T-helper 2 cell treated with Interferon-gamma antibody and Interleukin-4, amounts not matched to agents 5 μg/mL and 100 μg/mL, for 36 hours (primary cell): ENCODE results near the gene TPTE2.
"Not testable (repeated sequence)": the region's sequence is repeated elsewhere in the genome, so short reads cannot be mapped to it uniquely, and the experiment has no call there.

Experiments used
- DNase-seq: peaks from one replicate; pipeline ENCODE4 v3.0.0; 2021; ENCODE audit warnings: low spot score
- H3K27ac Mint-ChIP-seq: one replicate; pipeline ENCODE4 v1.8.0; 2021; ENCODE audit warnings: mild to moderate bottlenecking, mixed read lengths
- H3K27me3 Mint-ChIP-seq: one replicate; pipeline ENCODE4 v1.8.0; 2021; ENCODE audit warnings: low read depth, mixed read lengths
- H3K36me3 Mint-ChIP-seq: one replicate; pipeline ENCODE4 v1.8.0; 2021; ENCODE audit warnings: low read depth, mixed read lengths
- H3K4me1 Mint-ChIP-seq: one replicate; pipeline ENCODE4 v1.8.0; 2021; ENCODE audit warnings: low read depth, mixed read lengths
- H3K4me3 Mint-ChIP-seq: one replicate; pipeline ENCODE4 v1.8.0; 2022; ENCODE audit warnings: mild to moderate bottlenecking, moderate library complexity, mixed read lengths
- H3K9me3 Mint-ChIP-seq: one replicate; pipeline ENCODE4 v1.8.0; 2021; ENCODE audit warnings: mixed read lengths

Gene TPTE2

DNA sequence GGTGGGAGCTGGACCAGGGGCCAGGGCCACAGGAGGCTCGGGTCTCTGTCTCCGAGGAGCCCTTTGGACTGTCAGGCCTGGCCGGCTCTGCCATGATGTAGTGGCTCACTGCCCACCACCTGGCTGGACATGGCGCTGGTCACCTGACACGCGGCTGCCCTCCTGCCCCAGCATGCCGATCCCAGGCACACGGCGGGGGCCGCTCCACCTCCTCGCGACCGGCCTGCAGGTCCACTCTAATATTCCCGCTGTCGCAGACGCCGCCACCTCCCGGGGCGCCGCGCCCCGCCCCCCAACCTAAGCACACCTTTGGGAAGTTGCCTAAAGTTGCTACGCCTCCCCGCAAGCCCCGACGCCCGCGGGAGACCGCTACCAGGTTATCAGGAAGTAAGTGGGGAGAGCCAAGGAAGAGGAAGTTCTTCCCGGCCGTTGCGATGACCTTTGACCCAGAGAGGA, at the start of gene TPTE2:
TSS of gene TPTE2 (minus strand) at position 406 of the 456 bp plus-strand sequence. CDS start 58,298 bp downstream, outside the sequence.
- not testable (repeated sequence) for H3K27me3 Mint-ChIP-seq, DNase-seq, H3K9me3 Mint-ChIP-seq, H3K4me1 Mint-ChIP-seq, H3K27ac Mint-ChIP-seq, H3K4me3 Mint-ChIP-seq, H3K36me3 Mint-ChIP-seq

- Mint-ChIP-seq H3K27me3 (peaks cover 15% of the 10 kb centered on the region), H3K9me3 (peaks cover 9% of the 10 kb centered on the region), H3K4me3 (no peak overlapping the region), H3K4me1 (no peaks in the 10 kb centered on the region), H3K27ac (no peak overlapping the region), H3K36me3 (no peaks in the 10 kb centered on the region)
- no peak for DNase-seq
Observed at GRCh38 chr13:19607523-19608078, 46.3 kb upstream of the TPTE2 start.

DNA sequence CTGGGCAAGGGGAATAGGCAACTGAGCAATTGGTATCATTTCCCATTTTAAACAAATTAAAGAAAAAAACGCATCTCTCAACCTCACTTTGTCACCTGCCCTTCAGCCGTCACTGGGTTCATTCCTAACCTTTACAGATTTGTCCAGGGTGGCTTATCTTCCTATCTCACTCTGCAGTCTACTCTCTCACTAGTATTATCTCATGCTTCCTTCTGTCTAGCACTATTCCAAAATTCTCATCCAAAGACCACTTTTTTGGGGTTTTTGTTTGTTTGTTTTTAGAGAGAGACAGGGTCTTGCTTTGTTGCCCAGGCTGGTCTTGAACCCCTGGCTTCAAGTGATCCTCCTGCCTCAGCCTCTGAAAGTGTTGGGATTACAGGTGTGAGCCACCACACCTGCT, 45.4 kb upstream of the TPTE2 start:
- Mint-ChIP-seq H3K4me3 (no peak overlapping the region), H3K27me3 (peaks cover 16% of the 10 kb centered on the region), H3K9me3 (peaks cover 9% of the 10 kb centered on the region), H3K27ac (no peak overlapping the region), H3K4me1 (no peaks in the 10 kb centered on the region), H3K36me3 (no peaks in the 10 kb centered on the region)
- DNase-seq: no peak

DNA sequence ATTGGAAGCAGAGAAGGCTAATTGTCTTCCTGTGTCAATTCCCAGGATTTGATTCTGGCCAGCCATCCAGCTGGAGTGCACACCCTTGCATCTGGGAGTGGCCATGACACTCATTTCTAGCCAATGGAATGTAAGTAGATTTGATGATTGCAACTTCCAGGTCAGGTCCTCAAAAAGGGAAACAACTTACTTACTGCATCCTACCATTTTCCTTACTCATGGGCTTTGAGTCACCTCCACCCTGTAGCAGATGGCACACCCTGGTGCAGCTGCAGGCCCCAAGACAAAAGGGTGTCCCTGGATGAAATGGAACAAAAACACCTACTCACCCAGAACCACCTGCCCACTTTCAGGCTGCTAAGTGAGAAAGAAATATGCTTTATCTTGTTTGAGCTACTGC, 44.8 kb upstream of the TPTE2 start:
- no peak overlapping the region for H3K4me3 Mint-ChIP-seq
- peaks cover 9% of the 10 kb centered on the region for H3K9me3 Mint-ChIP-seq
- peaks cover 18% of the 10 kb centered on the region for H3K27me3 Mint-ChIP-seq
- H3K36me3 Mint-ChIP-seq: no peaks in the 10 kb centered on the region
- no peaks in the 10 kb centered on the region for H3K4me1 Mint-ChIP-seq
- DNase-seq: no peak
- H3K27ac Mint-ChIP-seq: no peak overlapping the region

GRCh38 chr13:19605161-19605955, 44.0 kb upstream of the TPTE2 start:
- H3K4me1 Mint-ChIP-seq: no peaks in the 10 kb centered on the region
- H3K36me3 Mint-ChIP-seq: no peaks in the 10 kb centered on the region
- H3K4me3 Mint-ChIP-seq: no peak overlapping the region
- H3K27me3 Mint-ChIP-seq: peaks cover 23% of the 10 kb centered on the region
- DNase-seq: no peak
- H3K9me3 Mint-ChIP-seq: peaks cover 9% of the 10 kb centered on the region
- no peak overlapping the region for H3K27ac Mint-ChIP-seq

DNA sequence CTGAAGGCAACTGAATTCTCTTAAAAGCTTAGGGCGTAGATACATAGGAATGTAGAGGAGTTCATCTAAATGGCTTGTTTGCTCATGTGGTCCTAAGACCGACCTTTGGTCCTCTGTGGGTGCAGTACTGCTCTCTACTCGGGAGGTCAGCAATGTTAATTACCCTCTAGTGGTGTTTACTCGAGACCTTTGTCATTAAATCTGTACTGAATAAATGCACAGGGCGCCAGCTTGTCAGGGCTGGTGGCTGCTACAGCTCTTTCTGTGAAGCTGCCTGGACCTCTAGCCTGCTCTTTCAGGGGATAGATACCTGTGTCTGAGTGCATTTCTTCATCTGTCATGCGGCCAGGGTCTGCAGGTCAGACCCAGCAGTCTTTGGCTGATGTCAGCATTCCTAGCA, 43.0 kb upstream of the TPTE2 start:
- Mint-ChIP-seq H3K4me1 (no peaks in the 10 kb centered on the region), H3K36me3 (no peaks in the 10 kb centered on the region), H3K9me3 (peaks cover 9% of the 10 kb centered on the region), H3K27ac (no peak overlapping the region), H3K27me3 (peaks cover 29% of the 10 kb centered on the region), H3K4me3 (no peak overlapping the region)
- DNase-seq: no peak

DNA sequence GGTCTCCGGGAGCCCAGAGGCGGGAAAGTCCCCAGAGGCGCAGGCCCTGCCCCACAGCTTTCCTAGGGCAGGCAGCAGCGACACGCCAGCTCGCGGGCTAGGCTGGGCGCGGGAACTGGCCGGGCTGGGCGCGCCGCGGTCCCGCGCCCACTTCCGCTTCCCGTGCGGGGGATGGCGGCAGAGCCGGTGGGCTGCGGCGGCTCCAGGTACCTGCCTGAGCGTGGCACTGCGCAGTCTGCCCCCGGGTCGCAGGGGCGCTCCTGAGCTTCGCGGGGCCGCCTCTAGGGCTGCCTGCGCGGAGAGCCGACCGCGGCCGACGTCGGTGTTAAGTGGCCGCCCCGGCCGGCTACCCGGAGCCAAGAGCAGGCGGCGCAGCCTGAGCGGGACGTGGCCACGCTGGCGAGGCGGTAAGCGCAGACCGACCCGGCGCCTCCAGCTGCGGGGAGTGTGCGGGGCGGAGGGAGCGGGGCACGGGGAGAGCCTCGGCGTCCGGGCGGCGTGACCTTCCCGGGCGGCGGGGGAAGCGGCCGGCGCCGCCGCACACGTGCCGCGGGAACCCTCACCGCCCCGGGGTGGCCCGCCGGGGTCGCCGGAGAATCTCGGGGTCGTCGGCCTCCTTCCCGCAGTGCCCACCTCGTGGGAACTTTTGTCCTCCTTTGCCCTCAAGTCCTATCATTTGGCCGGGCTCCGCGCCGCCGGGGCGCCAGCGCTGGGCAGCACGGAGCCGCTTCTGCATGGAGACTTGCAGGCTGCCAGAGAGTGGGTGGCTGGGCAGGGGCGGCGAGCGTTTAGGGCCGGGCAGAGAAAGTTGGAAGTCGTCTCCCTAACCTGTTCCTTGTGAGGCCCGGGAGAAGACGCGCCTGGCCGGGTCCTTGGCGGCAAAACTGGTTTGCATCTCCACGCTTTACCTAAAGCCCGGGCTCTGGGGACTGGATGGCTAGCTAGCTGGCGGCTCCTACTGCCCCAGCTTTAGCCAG, 40.7 kb upstream of the TPTE2 start:
- peak overlapping the region; percentile 33 for H3K4me3 Mint-ChIP-seq
- no peaks in the 10 kb centered on the region for H3K36me3 Mint-ChIP-seq
- H3K27ac Mint-ChIP-seq: no peak overlapping the region
- peak; percentile 29 for DNase-seq
- peaks cover 9% of the 10 kb centered on the region for H3K9me3 Mint-ChIP-seq
- peaks cover 35% of the 10 kb centered on the region for H3K27me3 Mint-ChIP-seq
- no peaks in the 10 kb centered on the region for H3K4me1 Mint-ChIP-seq

- H3K4me1 Mint-ChIP-seq: peaks cover 3% of the 10 kb centered on the region
- peaks cover 24% of the 10 kb centered on the region for H3K27me3 Mint-ChIP-seq
- H3K9me3 Mint-ChIP-seq: no peaks in the 10 kb centered on the region
- H3K27ac Mint-ChIP-seq: no peak overlapping the region
- no peak for DNase-seq
- H3K36me3 Mint-ChIP-seq: no peaks in the 10 kb centered on the region
- H3K4me3 Mint-ChIP-seq: no peak overlapping the region
Observed at GRCh38 chr13:19597523-19597922, 36.2 kb upstream of the TPTE2 start.

- Mint-ChIP-seq H3K4me3 (no peak overlapping the region), H3K36me3 (no peaks in the 10 kb centered on the region)
Observed at GRCh38 chr13:19596960-19597361, 35.6 kb upstream of the TPTE2 start.

DNA sequence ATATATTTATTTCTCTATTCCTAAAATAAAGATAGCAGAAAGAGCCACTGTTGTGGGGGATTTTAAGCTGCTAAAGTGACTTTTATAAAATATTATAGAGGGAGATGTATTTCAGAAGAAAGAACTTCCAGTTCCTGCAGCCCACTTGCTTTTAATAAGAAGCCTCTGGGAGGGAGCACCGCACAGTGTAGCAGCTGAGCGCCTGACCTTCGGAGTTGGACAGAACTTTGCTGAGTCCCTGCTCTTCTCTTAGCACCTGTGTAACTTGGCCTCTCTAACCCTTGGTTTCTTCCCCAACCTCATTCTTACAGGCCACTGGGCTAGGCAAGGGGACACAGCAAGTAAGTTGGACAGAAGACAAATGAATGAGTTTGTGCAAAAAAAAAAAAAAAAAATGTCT, 34.8 kb upstream of the TPTE2 start:
- Mint-ChIP-seq H3K27me3 (peaks cover 21% of the 10 kb centered on the region), H3K4me1 (peaks cover 3% of the 10 kb centered on the region), H3K36me3 (no peaks in the 10 kb centered on the region), H3K9me3 (no peaks in the 10 kb centered on the region), H3K27ac (no peak overlapping the region), H3K4me3 (no peak overlapping the region)
- no peak for DNase-seq

More at GRCh38 chr13:19596960-19597361, 35.6 kb upstream of the TPTE2 start:
- Mint-ChIP-seq H3K4me1 (peaks cover 3% of the 10 kb centered on the region), H3K27ac (no peak overlapping the region), H3K9me3 (no peaks in the 10 kb centered on the region), H3K27me3 (peaks cover 24% of the 10 kb centered on the region)
- DNase-seq: no peak

- H3K9me3 Mint-ChIP-seq: no peaks in the 10 kb centered on the region
- no peak for DNase-seq
- H3K4me3 Mint-ChIP-seq: no peak overlapping the region
- peaks cover 8% of the 10 kb centered on the region for H3K27me3 Mint-ChIP-seq
- peaks cover 8% of the 10 kb centered on the region for H3K4me1 Mint-ChIP-seq
- no peak overlapping the region for H3K27ac Mint-ChIP-seq
- no peaks in the 10 kb centered on the region for H3K36me3 Mint-ChIP-seq
Observed at GRCh38 chr13:19592657-19593180, 31.4 kb upstream of the TPTE2 start.

DNA sequence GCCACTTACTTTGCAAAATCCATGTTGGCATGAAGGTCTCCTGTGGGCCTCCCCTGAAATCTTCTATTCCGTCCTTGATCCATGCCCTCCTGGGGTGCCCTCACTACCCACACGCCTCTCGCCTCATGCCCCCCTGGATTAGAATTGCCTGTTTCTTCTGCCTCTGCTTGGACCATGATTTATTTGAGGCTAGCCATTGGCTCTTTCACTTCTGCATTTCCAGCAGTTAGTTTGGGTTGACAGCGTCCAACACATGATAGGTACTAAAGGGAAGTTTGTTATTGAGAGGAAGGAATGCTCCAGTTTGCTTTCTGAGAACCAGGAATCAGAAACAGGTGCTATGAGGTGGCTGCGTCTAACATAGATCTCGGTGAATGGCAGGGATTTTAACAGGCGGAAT, 30.5 kb upstream of the TPTE2 start:
- Mint-ChIP-seq H3K27ac (no peak overlapping the region), H3K9me3 (peaks cover 3% of the 10 kb centered on the region), H3K36me3 (no peaks in the 10 kb centered on the region), H3K27me3 (peaks cover 5% of the 10 kb centered on the region), H3K4me1 (peaks cover 15% of the 10 kb centered on the region), H3K4me3 (no peak overlapping the region)
- no peak for DNase-seq

DNA sequence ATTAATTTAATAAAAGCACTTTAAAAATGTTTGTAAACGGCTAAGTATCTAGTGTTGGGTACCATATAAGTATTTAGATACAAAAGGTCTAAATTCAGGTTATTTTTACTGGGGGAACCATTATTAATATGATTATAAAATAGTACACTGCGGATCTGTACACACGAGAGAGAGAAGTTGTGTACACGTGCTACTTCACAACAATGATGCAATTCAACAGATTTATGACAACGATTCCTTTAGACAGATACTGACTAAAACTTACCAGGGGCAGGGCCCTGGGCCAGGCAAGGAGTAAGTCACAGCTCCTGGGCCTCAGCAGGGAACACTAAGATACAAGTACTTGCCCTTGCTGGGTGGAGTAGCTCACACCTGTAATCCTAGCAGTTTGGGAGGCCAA, 29.1 kb upstream of the TPTE2 start:
- DNase-seq: no peak
- H3K9me3 Mint-ChIP-seq: peaks cover 8% of the 10 kb centered on the region
- no peak overlapping the region for H3K27ac Mint-ChIP-seq
- no peak overlapping the region for H3K4me3 Mint-ChIP-seq
- H3K36me3 Mint-ChIP-seq: peaks cover 3% of the 10 kb centered on the region
- peaks cover 5% of the 10 kb centered on the region for H3K27me3 Mint-ChIP-seq
- peaks cover 24% of the 10 kb centered on the region for H3K4me1 Mint-ChIP-seq
